Measurements from ENCODE around the gene SEC14L3. TPM values are rescaled to one million over a fixed set of nuclear protein-coding genes. Genes with fewer than 3 reads are reported as not detected.

The SEC14L3 gene
- total and polyA plus RNA-seq, 2 experiments from 2014 or later, result not detected

GRCh38 chr22:30413745-30414524, 57.9 kb downstream of the SEC14L3 start:
- Histone ChIP-seq H3K79me2 (peaks cover 5% of the 10 kb centered on the region), H3K36me3 (replicated peaks; ENCODE audit: insufficient read depth, low read depth) (no peaks in the 10 kb centered on the region), H3K27ac (no peak overlapping the region), H3K9me2 (replicated peaks; ENCODE audit: insufficient read depth) (no peaks in the 10 kb centered on the region), H4K20me1 (ENCODE audit: insufficient read depth, poor library complexity, severe bottlenecking) (no peaks in the 10 kb centered on the region), H3K9me3 (ENCODE audit: low read depth) (no peaks in the 10 kb centered on the region), H3K27me3 (no peaks in the 10 kb centered on the region), H2AFZ (no peak overlapping the region), H3K4me1 (ENCODE audit: insufficient read depth) (peaks cover 25% of the 10 kb centered on the region), H3K4me2 (no peak overlapping the region), H3K4me3 (no peak overlapping the region)
- no peak for DNase-seq (ENCODE audit: low spot score)
- TF ChIP-seq, protein P1, sequence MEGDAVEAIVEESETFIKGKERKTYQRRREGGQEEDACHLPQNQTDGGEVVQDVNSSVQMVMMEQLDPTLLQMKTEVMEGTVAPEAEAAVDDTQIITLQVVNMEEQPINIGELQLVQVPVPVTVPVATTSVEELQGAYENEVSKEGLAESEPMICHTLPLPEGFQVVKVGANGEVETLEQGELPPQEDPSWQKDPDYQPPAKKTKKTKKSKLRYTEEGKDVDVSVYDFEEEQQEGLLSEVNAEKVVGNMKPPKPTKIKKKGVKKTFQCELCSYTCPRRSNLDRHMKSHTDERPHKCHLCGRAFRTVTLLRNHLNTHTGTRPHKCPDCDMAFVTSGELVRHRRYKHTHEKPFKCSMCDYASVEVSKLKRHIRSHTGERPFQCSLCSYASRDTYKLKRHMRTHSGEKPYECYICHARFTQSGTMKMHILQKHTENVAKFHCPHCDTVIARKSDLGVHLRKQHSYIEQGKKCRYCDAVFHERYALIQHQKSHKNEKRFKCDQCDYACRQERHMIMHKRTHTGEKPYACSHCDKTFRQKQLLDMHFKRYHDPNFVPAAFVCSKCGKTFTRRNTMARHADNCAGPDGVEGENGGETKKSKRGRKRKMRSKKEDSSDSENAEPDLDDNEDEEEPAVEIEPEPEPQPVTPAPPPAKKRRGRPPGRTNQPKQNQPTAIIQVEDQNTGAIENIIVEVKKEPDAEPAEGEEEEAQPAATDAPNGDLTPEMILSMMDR (IDR thresholded peaks at IDR 0.05; ENCODE audit: poor library complexity), result no peak
- TF ChIP-seq EZH2 (IDR thresholded peaks at IDR 0.05; ENCODE audit: borderline replicate concordance) (no peak), EZH2phosphoT487 (IDR thresholded peaks at IDR 0.05; ENCODE audit: low read depth, severe bottlenecking, unreplicated experiment) (no peak)
- WGBS (ENCODE audit: low lambda C conversion rate, missing lambda C conversion rate), result 92% methylated on average over 5 of the region's 5 CpGs

GRCh38 chr22:30413001-30413400, 58.8 kb downstream of the SEC14L3 start:
- H4K20me1 ChIP-seq (ENCODE audit: insufficient read depth, poor library complexity, severe bottlenecking), result no peaks in the 10 kb centered on the region
- 88% methylated on average over 4 of the region's 4 CpGs for WGBS (ENCODE audit: low lambda C conversion rate, missing lambda C conversion rate)
- H3K9me2 ChIP-seq (replicated peaks; ENCODE audit: insufficient read depth), result no peaks in the 10 kb centered on the region
- H3K36me3 ChIP-seq (replicated peaks; ENCODE audit: insufficient read depth, low read depth), result no peaks in the 10 kb centered on the region
- H3K27ac ChIP-seq, result no peak overlapping the region
- H3K4me3 ChIP-seq, result no peak overlapping the region
- no peaks in the 10 kb centered on the region for H3K27me3 ChIP-seq
- no peaks in the 10 kb centered on the region for H3K9me3 ChIP-seq (ENCODE audit: low read depth)
- no peak overlapping the region for H3K4me2 ChIP-seq
- TF ChIP-seq EZH2 (IDR thresholded peaks at IDR 0.05; ENCODE audit: borderline replicate concordance), result no peak
- TF ChIP-seq, protein P1 (IDR thresholded peaks at IDR 0.05; ENCODE audit: poor library complexity), result no peak
- no peak for TF ChIP-seq EZH2phosphoT487 (IDR thresholded peaks at IDR 0.05; ENCODE audit: low read depth, severe bottlenecking, unreplicated experiment)
- peaks cover 4% of the 10 kb centered on the region for H3K79me2 ChIP-seq
- no peak overlapping the region for H2AFZ ChIP-seq
- peaks cover 19% of the 10 kb centered on the region for H3K4me1 ChIP-seq (ENCODE audit: insufficient read depth)
- DNase-seq (ENCODE audit: low spot score), result no peak

DNA sequence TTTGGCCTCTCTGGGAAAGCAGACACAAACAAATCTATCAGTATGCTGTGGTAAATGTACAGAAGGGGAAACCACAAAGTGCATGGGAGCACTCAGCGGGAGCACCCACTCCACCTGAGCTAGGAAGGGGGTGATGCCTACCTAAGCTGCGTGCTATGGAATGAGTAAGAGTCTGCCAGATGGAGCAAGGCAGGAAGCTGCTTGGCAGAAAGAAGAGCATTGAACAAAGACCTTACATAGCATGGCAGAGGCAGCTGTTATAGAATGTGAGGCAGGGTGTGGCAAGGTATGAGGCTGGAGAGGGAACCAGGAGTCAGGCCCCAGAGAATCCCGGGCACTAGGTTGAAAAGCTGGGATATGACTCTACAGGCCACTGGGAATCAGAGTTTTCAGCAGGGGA, 60.0 kb downstream of the SEC14L3 start:
- Histone ChIP-seq H3K4me2 (no peak overlapping the region), H2AFZ (no peak overlapping the region), H3K36me3 (replicated peaks; ENCODE audit: insufficient read depth, low read depth) (no peaks in the 10 kb centered on the region), H3K27me3 (no peaks in the 10 kb centered on the region), H3K27ac (no peak overlapping the region), H3K9me2 (replicated peaks; ENCODE audit: insufficient read depth) (no peaks in the 10 kb centered on the region), H3K79me2 (no peaks in the 10 kb centered on the region), H3K4me3 (no peak overlapping the region), H4K20me1 (ENCODE audit: insufficient read depth, poor library complexity, severe bottlenecking) (no peaks in the 10 kb centered on the region), H3K4me1 (ENCODE audit: insufficient read depth) (peaks cover 6% of the 10 kb centered on the region), H3K9me3 (ENCODE audit: low read depth) (no peaks in the 10 kb centered on the region)
- 86% methylated on average over 3 of the region's 3 CpGs for WGBS (ENCODE audit: low lambda C conversion rate, missing lambda C conversion rate)
- TF ChIP-seq EZH2phosphoT487 (IDR thresholded peaks at IDR 0.05; ENCODE audit: low read depth, severe bottlenecking, unreplicated experiment), result no peak
- TF ChIP-seq, protein P1 (IDR thresholded peaks at IDR 0.05; ENCODE audit: poor library complexity), result no peak
- TF ChIP-seq EZH2 (IDR thresholded peaks at IDR 0.05; ENCODE audit: borderline replicate concordance), result no peak
- DNase-seq (ENCODE audit: low spot score), result no peak

Small RNA genes within 50 kb of the gene (small RNA-seq; reads per million reads assigned to genes)
- gene AC004832.3, result not detected
- gene RNU6-564P, result not detected

Other genes starting within 250 kb of the SEC14L3 start
- 13.4 and 21.1 TPM in 2 replicates for gene LIF, start 225.3 kb downstream of the SEC14L3 start, total RNA-seq
- gene LIF, start 225.3 kb downstream of the SEC14L3 start, polyA plus RNA-seq, result 8.2 and 14.8 TPM in 2 replicates
- gene OSM, start 205.2 kb downstream of the SEC14L3 start, total RNA-seq, result 0.48 and 1.5 TPM in 2 replicates
- gene OSM, start 205.2 kb downstream of the SEC14L3 start, polyA plus RNA-seq, result not detected in 2 replicates
- 30.9 and 48.0 TPM in 2 replicates for gene CASTOR1, start 182.5 kb downstream of the SEC14L3 start, total RNA-seq
- gene CASTOR1, start 182.5 kb downstream of the SEC14L3 start, polyA plus RNA-seq, result 43.5 and 53.5 TPM in 2 replicates
- 15.7 and 23.4 TPM in 2 replicates for gene TBC1D10A, start 145.1 kb downstream of the SEC14L3 start, total RNA-seq
- gene TBC1D10A, start 145.1 kb downstream of the SEC14L3 start, polyA plus RNA-seq, result 38.7 and 39.9 TPM in 2 replicates
- gene SF3A1, start 115.1 kb downstream of the SEC14L3 start, total RNA-seq, result 45.8 and 48.6 TPM in 2 replicates
- gene SF3A1, start 115.1 kb downstream of the SEC14L3 start, polyA plus RNA-seq, result 82.5 and 84.6 TPM in 2 replicates
- gene CCDC157, start 115.0 kb downstream of the SEC14L3 start, total RNA-seq, result 4.1 and 5.3 TPM in 2 replicates
- gene CCDC157, start 115.0 kb downstream of the SEC14L3 start, polyA plus RNA-seq, result 5.4 TPM in 2 replicates
- gene RNF215, start 84.6 kb downstream of the SEC14L3 start, total RNA-seq, result 12.6 and 18.1 TPM in 2 replicates
- 7.2 and 10.4 TPM in 2 replicates for gene RNF215, start 84.6 kb downstream of the SEC14L3 start, polyA plus RNA-seq
- gene SEC14L2, start 75.0 kb downstream of the SEC14L3 start, total RNA-seq, result 3.9 and 9.9 TPM in 2 replicates
- gene SEC14L2, start 75.0 kb downstream of the SEC14L3 start, polyA plus RNA-seq, result 9.0 and 10.9 TPM in 2 replicates
- gene MTFP1, start 46.2 kb downstream of the SEC14L3 start, total RNA-seq, result 10.3 and 16.3 TPM in 2 replicates
- gene MTFP1, start 46.2 kb downstream of the SEC14L3 start, polyA plus RNA-seq, result 22.3 and 24.3 TPM in 2 replicates
- gene SEC14L4, start 33.7 kb upstream of the SEC14L3 start, total RNA-seq, result not detected in 2 replicates
- not detected in 2 replicates for gene SEC14L4, start 33.7 kb upstream of the SEC14L3 start, polyA plus RNA-seq
- gene SEC14L6, start 74.7 kb upstream of the SEC14L3 start, total RNA-seq, result 0.07 and 0.36 TPM in 2 replicates
- gene SEC14L6, start 74.7 kb upstream of the SEC14L3 start, polyA plus RNA-seq, result 0.39 TPM in 1 of 2 replicates, not detected in the other
- gene GAL3ST1, start 102.6 kb upstream of the SEC14L3 start, total RNA-seq, result 11.4 and 13.0 TPM in 2 replicates
- 17.1 and 25.5 TPM in 2 replicates for gene GAL3ST1, start 102.6 kb upstream of the SEC14L3 start, polyA plus RNA-seq
- gene PES1, start 119.9 kb upstream of the SEC14L3 start, total RNA-seq, result 42.4 and 45.8 TPM in 2 replicates
- 54.7 and 59.5 TPM in 2 replicates for gene PES1, start 119.9 kb upstream of the SEC14L3 start, polyA plus RNA-seq
- gene TCN2, start 135.2 kb upstream of the SEC14L3 start, total RNA-seq, result 26.2 and 28.8 TPM in 2 replicates
- 35.5 and 39.3 TPM in 2 replicates for gene TCN2, start 135.2 kb upstream of the SEC14L3 start, polyA plus RNA-seq
- gene SLC35E4, start 163.8 kb upstream of the SEC14L3 start, total RNA-seq, result 1.4 and 3.1 TPM in 2 replicates
- 5.5 and 5.8 TPM in 2 replicates for gene SLC35E4, start 163.8 kb upstream of the SEC14L3 start, polyA plus RNA-seq
- 7.7 and 10.4 TPM in 2 replicates for gene DUSP18, start 195.9 kb upstream of the SEC14L3 start, total RNA-seq
- 7.9 and 11.2 TPM in 2 replicates for gene DUSP18, start 195.9 kb upstream of the SEC14L3 start, polyA plus RNA-seq
- 18.8 and 23.0 TPM in 2 replicates for gene OSBP2, start 222.9 kb upstream of the SEC14L3 start, total RNA-seq
- 22.4 and 25.5 TPM in 2 replicates for gene OSBP2, start 222.9 kb upstream of the SEC14L3 start, polyA plus RNA-seq